ENCODE results near the gene ABCC1. TPM values are rescaled to one million over a fixed set of nuclear protein-coding genes. Genes with fewer than 3 reads are reported as not detected.

ABCC1 gene
- total RNA-seq, 1 donor from 2014 or later, result 17.0 TPM

- Histone ChIP-seq H3K36me3 (peaks cover 53% of the 10 kb centered on the region), H3K27me3 (ENCODE audit: low read depth) (no peaks in the 10 kb centered on the region), H3K27ac (replicated peaks) (no peak overlapping the region), H3K4me3 (no peak overlapping the region), H3K4me1 (peaks cover 3% of the 10 kb centered on the region), H3K9me3 (replicated peaks) (no peaks in the 10 kb centered on the region)
- no peak for DNase-seq
- intact Hi-C loops (cut with micrococcal nuclease), result no loop called here
- no peak for TF ChIP-seq CTCF (IDR thresholded peaks at IDR 0.05; ENCODE audit: borderline replicate concordance)
Measured at GRCh38 chr16:16105646-16106045, 156.2 kb downstream of the ABCC1 start.

- H3K27ac ChIP-seq (replicated peaks), result no peak overlapping the region
- TF ChIP-seq CTCF (IDR thresholded peaks at IDR 0.05; ENCODE audit: borderline replicate concordance), result no peak
Measured at GRCh38 chr16:16106466-16106865, 157.1 kb downstream of the ABCC1 start.

GRCh38 chr16:16107839-16108238 is 158.4 kb downstream of the ABCC1 start:
- Histone ChIP-seq H3K9me3 (replicated peaks) (no peaks in the 10 kb centered on the region), H3K27ac (replicated peaks) (no peak overlapping the region), H3K27me3 (ENCODE audit: low read depth) (no peaks in the 10 kb centered on the region), H3K36me3 (peaks cover 68% of the 10 kb centered on the region), H3K4me1 (no peaks in the 10 kb centered on the region), H3K4me3 (no peak overlapping the region)
- intact Hi-C loops (cut with micrococcal nuclease), result no loop called here
- no peak for TF ChIP-seq CTCF (IDR thresholded peaks at IDR 0.05; ENCODE audit: borderline replicate concordance)
- no peak for DNase-seq

More at GRCh38 chr16:16106466-16106865, 157.1 kb downstream of the ABCC1 start:
- H3K9me3 ChIP-seq (replicated peaks), result no peaks in the 10 kb centered on the region
- H3K4me3 ChIP-seq, result no peak overlapping the region
- no peaks in the 10 kb centered on the region for H3K4me1 ChIP-seq
- H3K27me3 ChIP-seq (ENCODE audit: low read depth), result no peaks in the 10 kb centered on the region
- no peak for DNase-seq
- intact Hi-C loops (cut with micrococcal nuclease), result no loop called here
- H3K36me3 ChIP-seq, result peaks cover 61% of the 10 kb centered on the region

- H3K27ac ChIP-seq (replicated peaks), result no peak overlapping the region
- H3K4me3 ChIP-seq, result no peak overlapping the region
- H3K4me1 ChIP-seq, result no peaks in the 10 kb centered on the region
- H3K36me3 ChIP-seq, result peaks cover 68% of the 10 kb centered on the region
- no peak for DNase-seq
- no peaks in the 10 kb centered on the region for H3K9me3 ChIP-seq (replicated peaks)
- H3K27me3 ChIP-seq (ENCODE audit: low read depth), result no peaks in the 10 kb centered on the region
- no peak for TF ChIP-seq CTCF (IDR thresholded peaks at IDR 0.05; ENCODE audit: borderline replicate concordance)
- intact Hi-C loops (cut with micrococcal nuclease), result no loop called here
Measured at GRCh38 chr16:16108759-16109158, 159.3 kb downstream of the ABCC1 start.

GRCh38 chr16:16109453-16110110 is 160.2 kb downstream of the ABCC1 start:
- no peak for TF ChIP-seq CTCF (IDR thresholded peaks at IDR 0.05; ENCODE audit: borderline replicate concordance)
- Histone ChIP-seq H3K36me3 (peaks cover 71% of the 10 kb centered on the region), H3K27me3 (ENCODE audit: low read depth) (no peaks in the 10 kb centered on the region), H3K4me1 (no peaks in the 10 kb centered on the region), H3K4me3 (no peak overlapping the region), H3K27ac (replicated peaks) (no peak overlapping the region), H3K9me3 (replicated peaks) (no peaks in the 10 kb centered on the region)
- no peak for DNase-seq
- intact Hi-C loops (cut with micrococcal nuclease), result no loop called here

All from left ventricle myocardium inferior (tissue), 1 donor.